Neural cell (in vitro differentiated cells): ENCODE measurements around the gene ACSL5. TPM values are rescaled to one million over a fixed set of nuclear protein-coding genes. Genes with fewer than 3 reads are reported as not detected.

Source experiments
- H2AFZ ChIP-seq: fragments of 200-600, 300-800 bp; sonication (generic), shearing (Covaris generic); 2 replicates; pipeline ENCODE4 v1.6.0; 2014; ENCODE audit warnings: low read depth, mild to moderate bottlenecking, antibody characterized with exemption, low read length, moderate library complexity
- H3F3A ChIP-seq: fragments of 200-600 bp; shearing (Covaris generic); 2 replicates; pipeline ENCODE4 v1.6.1; 2016; ENCODE audit warnings: mild to moderate bottlenecking, moderate library complexity, mixed read lengths, antibody characterized with exemption, low read length; ENCODE audit not compliant: insufficient read depth, poor library complexity, severe bottlenecking
- H3K27ac ChIP-seq: fragments of 200-600, 300-800 bp; sonication (generic), shearing (Covaris generic); 2 replicates; pipeline ENCODE4 v1.5.1; 2014; ENCODE audit warnings: mild to moderate bottlenecking, low read length, moderate library complexity
- H3K27me3 ChIP-seq: fragments of 300-800, 200-600 bp; sonication (generic), shearing (Covaris generic); 2 replicates; pipeline ENCODE4 v1.6.0; 2014; ENCODE audit warnings: mild to moderate bottlenecking, low read depth, low read length, moderate library complexity; ENCODE audit not compliant: insufficient read depth
- H3K36me3 ChIP-seq: fragments of 300-800, 200-600 bp; sonication (generic), shearing (Covaris generic); 2 replicates; pipeline ENCODE4 v1.5.1; 2014; ENCODE audit warnings: mild to moderate bottlenecking, antibody characterized with exemption, low read length, moderate library complexity; ENCODE audit not compliant: insufficient read depth
- H3K4me2 ChIP-seq: fragments of 300-800, 200-600 bp; sonication (generic), shearing (Covaris generic); 2 replicates; pipeline ENCODE4 v1.6.0; 2014; ENCODE audit warnings: mild to moderate bottlenecking, low read length
- H3K4me3 ChIP-seq: fragments of 300-800, 200-600 bp; sonication (generic), shearing (Covaris generic); 2 replicates; pipeline ENCODE4 v1.5.1; 2014; ENCODE audit warnings: mild to moderate bottlenecking, low read length, moderate library complexity
- H3K79me2 ChIP-seq: fragments of 200-600 bp; shearing (Covaris generic); replicated peaks from 2 replicates; pipeline ENCODE4 v1.6.0; 2014; ENCODE audit warnings: mild to moderate bottlenecking, low read length, moderate library complexity; ENCODE audit not compliant: insufficient read depth
- H3K9ac ChIP-seq: fragments of 300-800, 200-600 bp; sonication (generic), shearing (Covaris generic); 2 replicates; pipeline ENCODE4 v1.6.1; 2016; ENCODE audit warnings: mild to moderate bottlenecking, low read length, mixed read lengths
- H3K9me2 ChIP-seq: fragments of 200-600 bp; shearing (Covaris generic); 2 replicates; pipeline ENCODE4 v1.6.1; 2016; ENCODE audit warnings: mild to moderate bottlenecking, low read length, mixed read lengths; ENCODE audit not compliant: insufficient read depth
- H3K9me3 ChIP-seq: fragments of 200-600, 300-800 bp; sonication (generic), shearing (Covaris generic); 2 replicates; pipeline ENCODE4 v1.6.1; 2016; ENCODE audit warnings: mild to moderate bottlenecking, mixed run types, low read length, moderate library complexity, mixed read lengths
- H4K20me1 ChIP-seq: fragments of 200-600 bp; shearing (Covaris generic); 2 replicates; pipeline ENCODE4 v1.6.1; 2016; ENCODE audit warnings: mild to moderate bottlenecking, mixed run types; ENCODE audit not compliant: insufficient read depth
- EP300 ChIP-seq: fragments of 450-650 bp; conservative IDR thresholded peaks from 2 replicates; pipeline ENCODE4 v1.6.1; 2014; ENCODE audit warnings: antibody characterized with exemption, mild to moderate bottlenecking, moderate library complexity; ENCODE audit not compliant: poor library complexity, severe bottlenecking
- EZH2 ChIP-seq: fragments of 200-600, 300-800 bp; shearing (Covaris generic), sonication (generic); IDR thresholded peaks from 2 replicates; pipeline ENCODE4 v1.6.1; 2014; ENCODE audit warnings: antibody characterized with exemption, low read length, borderline replicate concordance, mild to moderate bottlenecking; ENCODE audit not compliant: insufficient read depth, poor library complexity, severe bottlenecking
- MXI1 ChIP-seq: fragments of 450-650 bp; conservative IDR thresholded peaks from 2 replicates; pipeline ENCODE4 v1.6.1; 2014; ENCODE audit warnings: antibody characterized with exemption, mild to moderate bottlenecking; ENCODE audit not compliant: poor library complexity, severe bottlenecking
- POLR2AphosphoS5 ChIP-seq: IDR thresholded peaks from 2 replicates; pipeline ENCODE4 v1.6.1; 2012
- RAD21 ChIP-seq: fragments of 450-650 bp; conservative IDR thresholded peaks from 2 replicates; pipeline ENCODE4 v1.6.1; 2014; ENCODE audit warnings: antibody characterized with exemption, mild to moderate bottlenecking, moderate library complexity
- REST ChIP-seq: IDR thresholded peaks from 2 replicates; pipeline ENCODE4 v1.6.1; 2012; ENCODE audit warnings: borderline replicate concordance
- SMC3 ChIP-seq: fragments of 450-650 bp; conservative IDR thresholded peaks from 2 replicates; pipeline ENCODE4 v1.6.1; 2014; ENCODE audit warnings: antibody characterized with exemption, mild to moderate bottlenecking, moderate library complexity; ENCODE audit not compliant: poor library complexity
- TAF1 ChIP-seq: IDR thresholded peaks from 2 replicates; pipeline ENCODE4 v1.6.1; 2012; ENCODE audit warnings: low read depth
- polyA plus RNA-seq: library from polyadenylated mRNA; depleted of rRNA; stranded (reverse); fragments of >200 nt; gene quantifications from 2 replicates; pipeline ENCODE4 v1.2.3, GENCODE V29; 2014
- TF ChIP-seq, protein P1 (sequence below): fragments of 450-650 bp; IDR thresholded peaks from 2 replicates; pipeline ENCODE4 v1.5.1; 2014; ENCODE audit warnings: antibody characterized with exemption, mild to moderate bottlenecking, moderate library complexity; ENCODE audit not compliant: poor library complexity, severe bottlenecking

ACSL5 gene
- polyA plus RNA-seq, 1 donor from 2014 or later: not detected

- Histone ChIP-seq H4K20me1 (no peaks in the 10 kb centered on the region), H3F3A (no peaks in the 10 kb centered on the region), H3K9ac (no peak overlapping the region), H3K4me2 (no peak overlapping the region), H3K27ac (no peak overlapping the region), H2AFZ (no peak overlapping the region), H3K9me2 (no peaks in the 10 kb centered on the region), H3K27me3 (no peaks in the 10 kb centered on the region), H3K36me3 (no peaks in the 10 kb centered on the region), H3K9me3 (no peaks in the 10 kb centered on the region), H3K4me3 (no peak overlapping the region), H3K79me2 (no peaks in the 10 kb centered on the region)
- TF ChIP-seq EP300: no peak
- no peak for TF ChIP-seq EZH2
- TF ChIP-seq, protein P1, sequence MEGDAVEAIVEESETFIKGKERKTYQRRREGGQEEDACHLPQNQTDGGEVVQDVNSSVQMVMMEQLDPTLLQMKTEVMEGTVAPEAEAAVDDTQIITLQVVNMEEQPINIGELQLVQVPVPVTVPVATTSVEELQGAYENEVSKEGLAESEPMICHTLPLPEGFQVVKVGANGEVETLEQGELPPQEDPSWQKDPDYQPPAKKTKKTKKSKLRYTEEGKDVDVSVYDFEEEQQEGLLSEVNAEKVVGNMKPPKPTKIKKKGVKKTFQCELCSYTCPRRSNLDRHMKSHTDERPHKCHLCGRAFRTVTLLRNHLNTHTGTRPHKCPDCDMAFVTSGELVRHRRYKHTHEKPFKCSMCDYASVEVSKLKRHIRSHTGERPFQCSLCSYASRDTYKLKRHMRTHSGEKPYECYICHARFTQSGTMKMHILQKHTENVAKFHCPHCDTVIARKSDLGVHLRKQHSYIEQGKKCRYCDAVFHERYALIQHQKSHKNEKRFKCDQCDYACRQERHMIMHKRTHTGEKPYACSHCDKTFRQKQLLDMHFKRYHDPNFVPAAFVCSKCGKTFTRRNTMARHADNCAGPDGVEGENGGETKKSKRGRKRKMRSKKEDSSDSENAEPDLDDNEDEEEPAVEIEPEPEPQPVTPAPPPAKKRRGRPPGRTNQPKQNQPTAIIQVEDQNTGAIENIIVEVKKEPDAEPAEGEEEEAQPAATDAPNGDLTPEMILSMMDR: no peak
- no peak for TF ChIP-seq SMC3
- TF ChIP-seq RAD21: no peak
- no peak for TF ChIP-seq POLR2AphosphoS5
- no peak for TF ChIP-seq REST
- TF ChIP-seq TAF1: no peak
- TF ChIP-seq MXI1: no peak
Measured at GRCh38 chr10:112424651-112425050, 50.7 kb downstream of the ACSL5 start.

DNA sequence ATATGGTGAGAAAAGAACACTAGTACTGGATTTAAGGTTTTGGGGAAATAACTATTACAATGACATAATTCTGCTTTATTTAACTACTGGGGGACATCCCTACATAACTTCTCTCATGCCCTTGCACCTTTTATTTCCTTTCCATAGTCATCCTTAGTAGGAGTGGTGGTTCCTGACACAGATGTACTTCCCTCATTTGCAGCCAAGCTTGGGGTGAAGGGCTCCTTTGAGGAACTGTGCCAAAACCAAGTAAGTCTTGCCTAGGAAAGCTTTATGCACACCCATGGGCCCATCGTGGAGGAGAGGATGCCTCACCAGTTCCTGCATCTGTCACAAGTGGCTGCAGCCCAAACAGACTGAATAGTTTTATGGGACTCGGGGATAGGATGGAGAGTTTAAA lies 52.2 kb downstream of the ACSL5 start:
- Histone ChIP-seq H3K9me2 (no peaks in the 10 kb centered on the region), H3F3A (no peaks in the 10 kb centered on the region), H3K36me3 (no peaks in the 10 kb centered on the region), H3K27ac (no peak overlapping the region), H3K4me3 (no peak overlapping the region), H4K20me1 (no peaks in the 10 kb centered on the region), H3K9me3 (no peaks in the 10 kb centered on the region), H2AFZ (no peak overlapping the region), H3K9ac (no peak overlapping the region), H3K27me3 (no peaks in the 10 kb centered on the region), H3K4me2 (no peak overlapping the region), H3K79me2 (no peaks in the 10 kb centered on the region)
- TF ChIP-seq SMC3 (no peak), POLR2AphosphoS5 (no peak), EP300 (no peak), RAD21 (no peak), MXI1 (no peak)
- TF ChIP-seq, protein P1: no peak
